GM23248 (cell line): ENCODE data around the gene WNT9A. TPM values are rescaled to one million over a fixed set of nuclear protein-coding genes. Genes with fewer than 3 reads are reported as not detected.

Source experiments
- DNase-seq: peaks from one replicate; pipeline ENCODE4 v3.0.0-alpha.2; 2015
- H2AFZ ChIP-seq: fragments of 200-600 bp; sonication (generic); 2 replicates; pipeline ENCODE4 v1.6.1; 2016; ENCODE audit warnings: antibody characterized with exemption
- H3F3A ChIP-seq: fragments of 200-600 bp; sonication (generic); 2 replicates; pipeline ENCODE4 v1.6.1; 2016; ENCODE audit warnings: mild to moderate bottlenecking, antibody characterized with exemption, mixed run types; ENCODE audit not compliant: insufficient read depth
- H3K27ac ChIP-seq: fragments of 200-600 bp; sonication (generic); 2 replicates; pipeline ENCODE4 v1.5.1; 2016; ENCODE audit warnings: mild to moderate bottlenecking
- H3K27me3 ChIP-seq: fragments of 200-600 bp; sonication (generic); replicated peaks from 2 replicates; pipeline ENCODE4 v1.6.1; 2016; ENCODE audit warnings: mild to moderate bottlenecking; ENCODE audit not compliant: insufficient read depth
- H3K36me3 ChIP-seq: fragments of 200-600 bp; sonication (generic); 2 replicates; pipeline ENCODE4 v1.6.1; 2016; ENCODE audit warnings: low read depth, mild to moderate bottlenecking
- H3K4me1 ChIP-seq: fragments of 200-600 bp; sonication (generic); 2 replicates; pipeline ENCODE4 v1.6.1; 2016; ENCODE audit warnings: mild to moderate bottlenecking; ENCODE audit not compliant: insufficient read depth
- H3K4me2 ChIP-seq: fragments of 200-600 bp; sonication (generic); one replicate; pipeline ENCODE4 v1.6.1; 2016; ENCODE audit warnings: mild to moderate bottlenecking; ENCODE audit not compliant: unreplicated experiment
- H3K4me3 ChIP-seq: fragments of 200-600 bp; sonication (generic); 2 replicates; pipeline ENCODE4 v1.5.1; 2016; ENCODE audit warnings: mild to moderate bottlenecking
- H3K79me2 ChIP-seq: fragments of 200-600 bp; sonication (generic); 2 replicates; pipeline ENCODE4 v1.6.1; 2016; ENCODE audit warnings: mild to moderate bottlenecking; ENCODE audit not compliant: insufficient read depth
- H3K9ac ChIP-seq: fragments of 200-600 bp; sonication (generic); 2 replicates; pipeline ENCODE4 v1.6.1; 2016; ENCODE audit warnings: mild to moderate bottlenecking
- H3K9me2 ChIP-seq: fragments of 200-600 bp; sonication (generic); 2 replicates; pipeline ENCODE4 v1.6.1; 2016; ENCODE audit warnings: mixed run types, mild to moderate bottlenecking, moderate library complexity; ENCODE audit not compliant: insufficient read depth
- H3K9me3 ChIP-seq: fragments of 200-600 bp; sonication (generic); one replicate; pipeline ENCODE4 v1.6.1; 2017; ENCODE audit warnings: low read depth
- H4K20me1 ChIP-seq: fragments of 200-600 bp; sonication (generic); 2 replicates; pipeline ENCODE4 v1.6.0; 2016; ENCODE audit not compliant: insufficient read depth
- EZH2 ChIP-seq: fragments of 200-600 bp; sonication (generic); IDR thresholded peaks from 2 replicates; pipeline ENCODE4 v1.6.1; 2018; ENCODE audit warnings: antibody characterized with exemption, mild to moderate bottlenecking; ENCODE audit not compliant: insufficient read depth, poor library complexity, severe bottlenecking
- EZH2phosphoT487 ChIP-seq: fragments of 200-600 bp; sonication (generic); IDR thresholded peaks from 2 replicates; pipeline ENCODE4 v1.6.1; 2018; ENCODE audit warnings: antibody characterized with exemption, moderate library complexity, mild to moderate bottlenecking, low read depth; ENCODE audit not compliant: insufficient read depth
- WGBS, 2 experiments: methylation state at CpG; one replicate each; pipeline ENCODE4 v1.1.6; 2015 to 2017; ENCODE audit warnings: low lambda C conversion rate in 2 of 2, low coverage in 1 of 2; ENCODE audit errors: missing lambda C conversion rate in 2 of 2; 5-methylcytosine and 5-hydroxymethylcytosine counted together
- in situ Hi-C: fragments of 300-500 bp; cut with MboI; formaldehyde crosslinking; loops from 2 replicates; pipeline ENCODE4 v1.15.0; 2020
- polyA plus RNA-seq: library from polyadenylated mRNA; unstranded; fragments of >200 nt; fragmentation: Nextera tagmentation; extraction: Ambion mirVana; gene quantifications from 2 replicates; pipeline ENCODE4 v1.2.1, GENCODE V29; 2016
- total RNA-seq: library from RNA; depleted of rRNA; stranded (reverse); fragments of >200 nt; shearing (Covaris generic); gene quantifications from 2 replicates; pipeline ENCODE4 v1.2.3, GENCODE V29; 2014

The WNT9A gene
- total and polyA plus RNA-seq, 2 experiments from 2014 or later: 0.29 to 2.1 TPM

- no peaks in the 10 kb centered on the region for H3K36me3 ChIP-seq
- no peaks in the 10 kb centered on the region for H3K27me3 ChIP-seq
- 85 to 90% methylated on average over 12 of the region's 12 CpGs for WGBS, 2 experiments
- 0 out of 2 replicates have a peak, but pooled peaks cover 4% of the 10 kb centered on the region for H3F3A ChIP-seq
- peaks cover 8% of the 10 kb centered on the region; the same call in 1 of the 2 replicates for H3K4me1 ChIP-seq
- no peaks in the 10 kb centered on the region for H3K79me2 ChIP-seq
- H4K20me1 ChIP-seq: no peaks in the 10 kb centered on the region
- no peak overlapping the region for H3K9ac ChIP-seq
- no peak overlapping the region for H3K27ac ChIP-seq
- H2AFZ ChIP-seq: no peak overlapping the region
- H3K4me3 ChIP-seq: no peak overlapping the region
- TF ChIP-seq EZH2phosphoT487: no peak
- TF ChIP-seq EZH2: no peak
- H3K9me3 ChIP-seq: no peaks in the 10 kb centered on the region
- H3K4me2 ChIP-seq: no peak overlapping the region
- no peak for DNase-seq
- H3K9me2 ChIP-seq: no peaks in the 10 kb centered on the region
- in situ Hi-C loops: loop anchor here (25.0 kb wide), 1 partner anchor 456 kb away; no protein-coding TSS in a partner anchor
Measured at GRCh38 chr1:227943381-227944089, 4.2 kb downstream of the WNT9A start.

GRCh38 chr1:227942716-227943261 is 4.9 kb downstream of the WNT9A start:
- Histone ChIP-seq H3K9me2 (no peaks in the 10 kb centered on the region), H3K9ac (no peak overlapping the region), H3K36me3 (no peaks in the 10 kb centered on the region), H2AFZ (no peak overlapping the region), H3K27me3 (no peaks in the 10 kb centered on the region), H3K4me3 (no peak overlapping the region), H3F3A (0 out of 2 replicates have a peak, but pooled peaks cover 4% of the 10 kb centered on the region), H3K79me2 (no peaks in the 10 kb centered on the region), H3K4me2 (no peak overlapping the region), H3K27ac (no peak overlapping the region), H3K9me3 (no peaks in the 10 kb centered on the region), H4K20me1 (no peaks in the 10 kb centered on the region), H3K4me1 (peaks cover 8% of the 10 kb centered on the region; the same call in 1 of the 2 replicates)
- no peak for DNase-seq
- in situ Hi-C loops: loop anchor here (25.0 kb wide), 1 partner anchor 455 kb away; no protein-coding TSS in a partner anchor
- TF ChIP-seq EZH2 (no peak), EZH2phosphoT487 (no peak)
- 79% methylated on average over 8 of the region's 8 CpGs for WGBS, 2 experiments

- WGBS, 2 experiments: 59 to 68% methylated on average over 6 to 14 of the region's 15 CpGs
- DNase-seq: no peak
- H3K9ac ChIP-seq: no peak overlapping the region
- H3F3A ChIP-seq: 0 out of 2 replicates have a peak, but pooled peaks cover 4% of the 10 kb centered on the region
- no peaks in the 10 kb centered on the region for H3K9me2 ChIP-seq
- in situ Hi-C loops: loop anchor here (25.0 kb wide), 1 partner anchor 455 kb away; no protein-coding TSS in a partner anchor
- H3K9me3 ChIP-seq: no peaks in the 10 kb centered on the region
- H3K79me2 ChIP-seq: no peaks in the 10 kb centered on the region
- no peaks in the 10 kb centered on the region for H4K20me1 ChIP-seq
- H2AFZ ChIP-seq: no peak overlapping the region
- H3K27me3 ChIP-seq: no peaks in the 10 kb centered on the region
- no peak overlapping the region for H3K4me2 ChIP-seq
- no peaks in the 10 kb centered on the region for H3K36me3 ChIP-seq
- TF ChIP-seq EZH2phosphoT487 (no peak), EZH2 (no peak)
- no peak overlapping the region for H3K27ac ChIP-seq
- peaks cover 8% of the 10 kb centered on the region; the same call in 1 of the 2 replicates for H3K4me1 ChIP-seq
- no peak overlapping the region for H3K4me3 ChIP-seq
Measured at GRCh38 chr1:227942021-227942715, 5.6 kb downstream of the WNT9A start.

GRCh38 chr1:227941509-227942020 is 6.2 kb downstream of the WNT9A start:
- H3K79me2 ChIP-seq: no peaks in the 10 kb centered on the region

More at GRCh38 chr1:227941509-227942020, 6.2 kb downstream of the WNT9A start:
- no peak for TF ChIP-seq EZH2phosphoT487
- no peak for TF ChIP-seq EZH2
- Histone ChIP-seq H3K9ac (no peak overlapping the region), H3K4me3 (no peak overlapping the region), H3K9me3 (no peaks in the 10 kb centered on the region), H3K9me2 (no peaks in the 10 kb centered on the region), H3K27ac (no peak overlapping the region), H2AFZ (no peak overlapping the region), H3F3A (peaks cover 9% of the 10 kb centered on the region), H3K4me1 (peaks cover 8% of the 10 kb centered on the region; the same call in 1 of the 2 replicates), H4K20me1 (no peaks in the 10 kb centered on the region), H3K36me3 (no peaks in the 10 kb centered on the region), H3K4me2 (no peak overlapping the region), H3K27me3 (no peaks in the 10 kb centered on the region)
- WGBS, 2 experiments: 79 to 85% methylated on average over 11 to 15 of the region's 15 CpGs
- DNase-seq: no peak
- in situ Hi-C loops: loop anchor here (25.0 kb wide), 1 partner anchor 454 kb away; no protein-coding TSS in a partner anchor
